ENCODE results near the gene INSRR. TPM values are rescaled to one million over a fixed set of nuclear protein-coding genes. Genes with fewer than 3 reads are reported as not detected.

INSRR gene
- total RNA-seq, 1 donor from 2014 or later, result 0.07 TPM

DNA sequence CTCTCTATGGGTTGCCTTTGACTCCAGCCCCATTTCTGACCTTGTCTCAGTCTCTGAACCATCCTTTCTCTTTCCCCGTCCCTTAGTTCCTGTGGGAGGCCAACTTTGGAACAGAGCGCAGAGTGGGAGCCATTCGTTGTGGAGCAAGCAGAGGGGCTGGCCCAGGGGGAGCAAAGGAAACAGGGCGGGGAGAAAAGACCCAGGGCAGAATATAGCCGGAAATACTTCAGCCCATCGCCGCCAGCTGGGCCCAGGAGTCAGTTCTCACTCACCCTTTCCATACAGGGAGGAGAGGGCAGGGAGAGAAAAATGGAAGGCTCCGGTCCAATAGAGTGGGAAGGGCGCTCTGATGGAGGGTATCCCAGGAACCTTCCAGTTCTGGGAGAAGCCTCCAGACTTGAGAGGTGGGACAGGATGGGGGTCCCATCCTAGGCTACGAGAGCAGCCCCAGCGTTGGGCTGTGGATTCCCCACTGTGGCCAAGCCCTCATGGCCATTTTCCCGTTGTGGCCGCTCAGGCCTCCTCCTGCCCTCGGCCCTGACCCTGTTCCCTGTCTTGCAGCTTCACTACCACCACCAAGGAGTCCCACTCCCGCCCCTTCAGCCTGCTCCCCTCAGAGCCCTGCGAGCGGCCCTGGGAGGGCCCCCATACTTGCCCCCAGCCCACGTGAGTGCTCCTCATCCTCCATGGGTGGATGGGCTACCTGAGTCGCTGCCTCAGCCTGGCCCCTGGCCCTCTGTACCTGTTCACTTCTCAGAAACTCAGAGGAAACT lies 45.5 kb upstream of the INSRR start:
- Mint-ChIP-seq H3K27me3 (ENCODE audit: low read depth) (no peaks in the 10 kb centered on the region), H3K4me3 (no peak overlapping the region), H3K4me1 (peaks cover 4% of the 10 kb centered on the region), H3K9me3 (no peaks in the 10 kb centered on the region), H3K27ac (ENCODE audit: unreplicated experiment) (no peak overlapping the region), H3K36me3 (ENCODE audit: low read depth) (no peaks in the 10 kb centered on the region)
- TF ChIP-seq, protein P1, sequence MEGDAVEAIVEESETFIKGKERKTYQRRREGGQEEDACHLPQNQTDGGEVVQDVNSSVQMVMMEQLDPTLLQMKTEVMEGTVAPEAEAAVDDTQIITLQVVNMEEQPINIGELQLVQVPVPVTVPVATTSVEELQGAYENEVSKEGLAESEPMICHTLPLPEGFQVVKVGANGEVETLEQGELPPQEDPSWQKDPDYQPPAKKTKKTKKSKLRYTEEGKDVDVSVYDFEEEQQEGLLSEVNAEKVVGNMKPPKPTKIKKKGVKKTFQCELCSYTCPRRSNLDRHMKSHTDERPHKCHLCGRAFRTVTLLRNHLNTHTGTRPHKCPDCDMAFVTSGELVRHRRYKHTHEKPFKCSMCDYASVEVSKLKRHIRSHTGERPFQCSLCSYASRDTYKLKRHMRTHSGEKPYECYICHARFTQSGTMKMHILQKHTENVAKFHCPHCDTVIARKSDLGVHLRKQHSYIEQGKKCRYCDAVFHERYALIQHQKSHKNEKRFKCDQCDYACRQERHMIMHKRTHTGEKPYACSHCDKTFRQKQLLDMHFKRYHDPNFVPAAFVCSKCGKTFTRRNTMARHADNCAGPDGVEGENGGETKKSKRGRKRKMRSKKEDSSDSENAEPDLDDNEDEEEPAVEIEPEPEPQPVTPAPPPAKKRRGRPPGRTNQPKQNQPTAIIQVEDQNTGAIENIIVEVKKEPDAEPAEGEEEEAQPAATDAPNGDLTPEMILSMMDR (conservative IDR thresholded peaks at IDR 0.05), result no peak
- DNase-seq (ENCODE audit: low read depth, low spot score), result no peak

DNA sequence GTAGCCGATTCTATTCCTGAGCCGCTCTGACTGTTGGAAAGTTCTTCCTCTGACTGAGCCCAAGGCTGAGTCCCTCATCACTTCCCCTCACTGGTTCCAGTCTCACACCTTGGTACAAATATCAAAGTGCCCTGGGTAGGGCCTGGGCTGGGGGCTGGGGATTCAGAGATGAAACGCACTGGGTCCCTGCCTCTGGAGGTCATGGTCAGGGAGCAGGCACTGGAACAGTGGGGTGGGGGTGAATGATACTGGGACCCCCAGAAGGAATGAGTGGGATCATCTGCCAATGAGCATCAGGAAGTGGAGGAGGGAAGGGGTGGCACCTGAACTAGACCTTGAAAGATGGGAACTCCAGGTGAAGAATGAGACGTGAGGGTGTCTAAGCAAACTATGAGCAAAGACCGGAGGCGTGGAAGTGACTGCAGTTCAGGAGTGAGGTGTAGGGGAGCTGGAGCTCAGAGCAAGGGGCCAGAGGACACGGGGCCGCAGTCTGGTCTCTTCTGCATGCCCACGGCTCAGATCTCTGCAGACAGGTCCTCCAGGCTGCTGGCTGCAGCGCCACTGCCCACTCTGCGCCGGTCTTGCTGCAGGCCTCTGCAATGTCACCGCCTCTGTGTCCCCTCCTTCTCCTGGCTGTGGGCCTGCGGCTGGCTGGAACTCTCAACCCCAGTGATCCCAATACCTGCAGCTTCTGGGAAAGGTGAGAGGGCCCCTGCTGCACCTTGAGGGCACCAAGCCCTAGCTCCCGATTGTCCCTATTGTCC lies 44.6 kb upstream of the INSRR start:
- peaks cover 8% of the 10 kb centered on the region for H3K4me1 Mint-ChIP-seq
- H3K4me3 Mint-ChIP-seq, result no peak overlapping the region
- no peaks in the 10 kb centered on the region for H3K9me3 Mint-ChIP-seq
- H3K27me3 Mint-ChIP-seq (ENCODE audit: low read depth), result peaks cover 2% of the 10 kb centered on the region
- TF ChIP-seq, protein P1 (conservative IDR thresholded peaks at IDR 0.05), result no peak
- DNase-seq (ENCODE audit: low read depth, low spot score), result no peak
- no peaks in the 10 kb centered on the region for H3K36me3 Mint-ChIP-seq (ENCODE audit: low read depth)
- H3K27ac Mint-ChIP-seq (ENCODE audit: unreplicated experiment), result no peak overlapping the region

DNA sequence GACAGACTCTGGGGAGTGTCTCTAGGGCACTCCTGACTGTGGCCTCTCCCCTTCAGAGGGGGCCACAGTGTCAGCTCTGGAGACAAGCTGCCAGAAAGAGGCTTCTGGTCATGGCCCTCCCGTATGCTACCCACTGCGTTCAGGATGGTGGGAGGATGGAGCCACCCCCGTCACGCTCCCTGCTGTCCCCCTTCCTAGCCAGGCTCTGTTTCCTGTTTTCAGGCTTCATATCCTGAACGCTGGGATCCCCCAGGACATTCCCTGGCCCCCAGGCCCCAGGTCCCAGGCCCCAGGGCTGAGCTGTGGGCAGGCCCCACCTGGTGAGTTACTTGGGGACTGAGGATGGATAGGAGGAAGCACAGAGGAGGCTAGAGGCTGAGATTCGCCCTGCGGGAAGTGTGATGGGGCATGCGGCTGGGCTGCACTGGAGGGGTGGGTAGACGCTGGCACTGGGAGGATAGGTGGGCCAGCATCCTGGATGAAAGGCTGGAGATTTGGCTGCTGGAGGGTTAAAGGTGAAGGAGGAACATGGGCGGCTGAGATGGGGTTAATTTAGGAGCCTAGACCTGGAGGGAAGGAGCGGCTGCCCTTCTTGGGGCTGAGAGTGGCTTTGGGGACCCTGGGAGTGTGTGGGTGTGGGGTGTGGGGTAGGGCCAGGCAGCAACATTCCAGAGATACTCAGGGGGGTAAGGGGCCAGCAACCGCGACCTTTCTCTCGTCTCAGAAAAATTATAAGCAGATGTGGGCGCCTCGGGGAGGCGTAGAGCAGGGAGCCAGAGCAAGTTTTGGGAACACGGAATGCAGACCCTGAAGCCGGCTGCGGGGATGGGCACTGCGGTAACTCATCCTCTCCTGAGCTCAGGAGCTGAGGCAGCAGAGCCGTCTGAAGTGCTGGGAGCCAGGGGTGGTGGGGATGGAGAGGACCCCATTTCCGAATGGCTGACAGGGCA lies 43.3 kb upstream of the INSRR start:
- no peak for DNase-seq (ENCODE audit: low read depth, low spot score)
- H3K4me1 Mint-ChIP-seq, result peaks cover 16% of the 10 kb centered on the region
- H3K27me3 Mint-ChIP-seq (ENCODE audit: low read depth), result peaks cover 4% of the 10 kb centered on the region
- H3K4me3 Mint-ChIP-seq, result no peak overlapping the region
- TF ChIP-seq, protein P1 (conservative IDR thresholded peaks at IDR 0.05), result no peak
- H3K9me3 Mint-ChIP-seq, result no peaks in the 10 kb centered on the region
- no peak overlapping the region for H3K27ac Mint-ChIP-seq (ENCODE audit: unreplicated experiment)
- H3K36me3 Mint-ChIP-seq (ENCODE audit: low read depth), result no peaks in the 10 kb centered on the region

DNA sequence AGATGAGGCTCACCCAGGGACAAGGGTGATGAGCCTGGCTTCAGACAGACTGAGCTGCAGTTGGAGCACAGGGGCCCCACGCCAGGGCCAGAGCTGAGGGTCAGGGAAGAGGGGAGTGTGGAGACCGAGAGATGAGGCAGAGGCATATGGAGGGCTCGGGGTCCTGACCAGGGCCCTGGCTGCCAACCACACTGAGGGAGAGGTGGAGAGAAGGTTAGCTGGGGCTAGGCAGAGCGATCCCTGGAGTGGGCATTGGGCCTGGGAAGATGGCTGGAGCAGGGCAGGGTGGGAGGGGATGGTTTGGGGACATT lies 42.6 kb upstream of the INSRR start:
- H3K27me3 Mint-ChIP-seq (ENCODE audit: low read depth), result peaks cover 9% of the 10 kb centered on the region
- DNase-seq (ENCODE audit: low read depth, low spot score), result no peak
- H3K4me3 Mint-ChIP-seq, result no peak overlapping the region
- no peaks in the 10 kb centered on the region for H3K36me3 Mint-ChIP-seq (ENCODE audit: low read depth)
- H3K27ac Mint-ChIP-seq (ENCODE audit: unreplicated experiment), result no peak overlapping the region
- H3K4me1 Mint-ChIP-seq, result peaks cover 23% of the 10 kb centered on the region
- no peaks in the 10 kb centered on the region for H3K9me3 Mint-ChIP-seq
- TF ChIP-seq, protein P1 (conservative IDR thresholded peaks at IDR 0.05), result no peak

DNA sequence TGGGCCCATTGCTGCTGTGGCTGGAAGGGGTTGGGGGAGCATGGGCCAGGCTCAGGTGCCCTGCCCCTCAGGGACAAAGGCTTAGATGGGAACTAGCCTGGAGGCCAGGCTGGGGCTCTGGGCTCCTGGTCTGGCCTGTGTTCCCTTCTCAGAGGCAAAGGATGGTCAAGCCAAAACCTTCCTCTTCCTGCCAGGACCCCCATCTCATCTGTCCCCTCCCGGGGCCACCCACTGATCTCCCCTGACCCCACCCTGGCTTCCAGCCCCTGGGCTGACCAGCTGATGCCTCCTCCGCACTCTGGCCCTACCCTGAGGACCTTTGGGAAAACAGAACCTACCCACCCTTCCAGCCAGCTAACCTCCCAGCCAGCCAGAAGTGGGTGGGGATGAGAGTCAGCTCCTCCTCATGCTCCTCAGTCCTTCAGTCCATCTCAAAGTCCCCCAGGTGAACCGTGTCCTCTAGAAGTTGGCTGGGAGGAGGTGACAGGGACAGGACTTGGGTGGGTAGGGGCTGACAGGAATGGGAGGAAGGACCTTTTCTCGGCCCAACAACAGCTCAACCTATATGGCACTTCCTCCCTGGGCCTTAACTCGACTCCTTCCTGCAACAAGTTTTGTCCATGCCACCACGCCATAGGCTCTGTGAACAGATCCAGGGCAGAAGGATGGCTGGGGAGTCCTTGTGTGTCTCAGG lies 42.1 kb upstream of the INSRR start:
- Mint-ChIP-seq H3K27me3 (ENCODE audit: low read depth) (peaks cover 9% of the 10 kb centered on the region), H3K27ac (ENCODE audit: unreplicated experiment) (no peak overlapping the region), H3K4me1 (peaks cover 28% of the 10 kb centered on the region), H3K4me3 (no peak overlapping the region), H3K36me3 (ENCODE audit: low read depth) (no peaks in the 10 kb centered on the region), H3K9me3 (no peaks in the 10 kb centered on the region)
- no peak for DNase-seq (ENCODE audit: low read depth, low spot score)
- TF ChIP-seq, protein P1 (conservative IDR thresholded peaks at IDR 0.05), result no peak

Measured in neural crest cell (in vitro differentiated cells).